T-helper 1 cell treated with Interleukin-12 subunit alpha and Interleukin-12 subunit beta and Interleukin-4 antibody, amounts not matched to agents 30 ng/mL and 1 ng/mL, for 36 hours (primary cell): ENCODE results near the gene TKTL1. TPM values are rescaled to one million over a fixed set of nuclear protein-coding genes. Genes with fewer than 3 reads are reported as not detected.

ENCODE experiments used
- intact Hi-C: fragments of 100-400 bp; cut with micrococcal nuclease; formaldehyde crosslinking; loops from one replicate; pipeline ENCODE4 v1.15.1; 2024
- total RNA-seq: library from RNA; stranded (reverse); gene quantifications from 2 replicates; pipeline ENCODE4 v1.2.3, GENCODE V29; 2022

Gene TKTL1
- total RNA-seq, 1 donor from 2014 or later = 1.1 TPM

GRCh38 chrX:154373340-154374306 lies 78.0 kb downstream of the TKTL1 start:
- intact Hi-C loops = loop anchor here (1.0 to 10.0 kb wide), 4 partner anchors 161 to 649 kb away; partner anchors contain the start of genes ABCD1, ARHGAP4, BCAP31 and HCFC1

- intact Hi-C loops = loop anchor here (5.0 to 10.0 kb wide), 3 partner anchors 402 to 650 kb away; partner anchors contain the start of genes ABCD1, ARHGAP4, BCAP31 and HCFC1
These were observed 78.9 kb downstream of the TKTL1 start, which contains the start of gene FLNA for GRCh38 chrX:154374313-154375155. TSS of gene FLNA (minus strand) at chrX:154374634. CDS start at chrX:154371245, 3,389 bp downstream.

GRCh38 chrX:154375156-154375504 lies 79.5 kb downstream of the TKTL1 start:
- intact Hi-C loops = loop anchor here (10.0 kb wide), 1 partner anchor 650 kb away; the partner anchor contains the start of genes ABCD1 and BCAP31

GRCh38 chrX:154376774-154377173 lies 81.2 kb downstream of the TKTL1 start:
- intact Hi-C loops = loop anchor here (10.0 kb wide), 1 partner anchor 652 kb away; the partner anchor contains the start of genes ABCD1 and BCAP31

GRCh38 chrX:154378059-154378798 lies 82.6 kb downstream of the TKTL1 start:
- intact Hi-C loops = loop anchor here (1.0 to 10.0 kb wide), 2 partner anchors 34 to 653 kb away; partner anchors contain the start of genes ABCD1 and BCAP31

DNA sequence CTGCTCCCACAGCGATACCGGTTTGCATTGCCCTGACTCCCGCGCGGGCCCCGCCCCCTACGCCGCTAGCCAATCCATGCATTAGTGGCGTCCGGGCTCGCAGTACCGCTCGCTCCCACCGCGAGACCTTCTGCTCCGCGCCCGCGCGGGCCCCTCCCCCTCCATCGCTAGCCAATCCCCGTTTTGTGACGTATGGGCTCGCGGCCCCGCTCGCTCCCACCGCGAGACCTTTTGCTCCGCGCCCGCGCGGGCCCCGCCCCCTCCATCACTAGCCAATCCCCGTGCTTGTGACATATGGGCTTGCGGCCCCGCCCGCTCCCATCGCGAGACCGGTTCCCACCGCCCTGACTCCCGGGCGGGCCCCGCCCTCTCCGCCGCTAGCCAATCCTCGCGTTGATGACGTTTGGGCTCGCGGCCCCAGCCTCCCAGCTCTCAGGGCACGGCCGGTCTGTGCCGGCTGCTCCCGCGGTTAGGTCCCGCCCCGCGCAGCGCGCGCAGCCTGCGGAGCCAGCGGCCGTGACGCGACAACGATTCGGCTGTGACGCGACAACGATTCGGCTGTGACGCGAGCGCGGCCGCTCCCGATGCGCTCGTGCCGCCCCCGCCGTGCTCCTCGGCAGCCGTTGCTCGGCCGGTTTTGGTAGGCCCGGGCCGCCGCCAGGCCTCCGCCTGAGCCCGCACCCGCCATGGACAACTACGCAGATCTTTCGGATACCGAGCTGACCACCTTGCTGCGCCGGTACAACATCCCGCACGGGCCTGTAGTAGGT lies 83.4 kb downstream of the TKTL1 start, which contains the start of gene EMD:
TSS of gene EMD (plus strand) at position 497 of the 770 bp plus-strand sequence. CDS start at position 687, 190 bp downstream.
- intact Hi-C loops = loop anchor here (1.0 to 10.0 kb wide), 4 partner anchors 8 to 654 kb away; partner anchors contain the start of genes ABCD1, BCAP31 and LAGE3

DNA sequence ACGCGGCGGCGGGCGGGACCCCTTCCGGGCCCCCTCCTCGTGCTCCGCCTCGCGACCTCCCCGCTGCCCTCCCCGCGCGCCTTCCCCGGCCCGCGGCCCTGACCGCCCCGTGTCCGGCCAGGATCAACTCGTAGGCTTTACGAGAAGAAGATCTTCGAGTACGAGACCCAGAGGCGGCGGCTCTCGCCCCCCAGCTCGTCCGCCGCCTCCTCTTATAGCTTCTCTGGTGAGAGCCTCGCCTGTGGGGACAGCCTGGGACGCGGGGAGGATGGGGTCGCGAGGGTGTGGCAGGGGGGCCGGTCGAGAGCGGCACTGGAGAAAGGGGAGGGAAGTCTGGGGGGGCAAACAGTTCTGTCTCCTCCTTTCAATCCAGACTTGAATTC lies 84.0 kb downstream of the TKTL1 start:
- intact Hi-C loops = loop anchor here (1.0 to 10.0 kb wide), 3 partner anchors 8 to 655 kb away; partner anchors contain the start of genes ABCD1, BCAP31 and LAGE3

Other genes starting within 250 kb of the TKTL1 start
- gene MECP2, start 198.1 kb upstream of the TKTL1 start, total RNA-seq = 69.8 and 71.4 TPM in 2 replicates
- not detected in 2 replicates for gene OPN1LW, start 151.6 kb upstream of the TKTL1 start, total RNA-seq
- not detected in 2 replicates for gene OPN1MW, start 113.2 kb upstream of the TKTL1 start, total RNA-seq
- not detected in 2 replicates for gene OPN1MW2, start 76.0 kb upstream of the TKTL1 start, total RNA-seq
- not detected in 2 replicates for gene OPN1MW3, start 38.2 kb upstream of the TKTL1 start, total RNA-seq
- gene TEX28, start 671 bp upstream of the TKTL1 start, total RNA-seq = not detected in 2 replicates
- gene FLNA, start 78.8 kb downstream of the TKTL1 start, total RNA-seq = 1,498 and 1,525 TPM in 2 replicates
- gene EMD, start 83.5 kb downstream of the TKTL1 start, total RNA-seq = 55.9 and 60.2 TPM in 2 replicates
- gene RPL10, start 102.6 kb downstream of the TKTL1 start, total RNA-seq = 2,525 and 2,615 TPM in 2 replicates
- gene DNASE1L1, start 113.5 kb downstream of the TKTL1 start, total RNA-seq = 17.3 and 21.8 TPM in 2 replicates
- 91.3 and 91.8 TPM in 2 replicates for gene TAFAZZIN, start 115.7 kb downstream of the TKTL1 start, total RNA-seq
- gene ATP6AP1, start 132.9 kb downstream of the TKTL1 start, total RNA-seq = 61.3 and 63.8 TPM in 2 replicates
- gene GDI1, start 141.4 kb downstream of the TKTL1 start, total RNA-seq = 119 TPM in 2 replicates
- gene FAM50A, start 148.3 kb downstream of the TKTL1 start, total RNA-seq = 85.2 and 90.9 TPM in 2 replicates
- gene PLXNA3, start 162.5 kb downstream of the TKTL1 start, total RNA-seq = 37.3 and 43.8 TPM in 2 replicates
- 56.8 and 58.6 TPM in 2 replicates for gene LAGE3, start 183.5 kb downstream of the TKTL1 start, total RNA-seq
- 45.4 and 47.8 TPM in 2 replicates for gene UBL4A, start 190.8 kb downstream of the TKTL1 start, total RNA-seq
- 23.4 and 25.2 TPM in 2 replicates for gene SLC10A3, start 194.8 kb downstream of the TKTL1 start, total RNA-seq
- 30.9 and 31.0 TPM in 2 replicates for gene FAM3A, start 220.4 kb downstream of the TKTL1 start, total RNA-seq